ENCODE measurements around the gene DTD1. TPM values are rescaled to one million over a fixed set of nuclear protein-coding genes. Genes with fewer than 3 reads are reported as not detected.

Gene DTD1
- total and polyA plus RNA-seq, 2 of the 13 experiments (the other 11 are each of a cell fraction or from before 2014, with no cell fraction given) = 41.2 to 79.3 TPM

- TF ChIP-seq AKNA (CRISPR knock-in tag; IDR thresholded peaks at IDR 0.05; ENCODE audit: borderline replicate concordance) = no peak
- no peak for TF ChIP-seq GZF1 (CRISPR knock-in tag; IDR thresholded peaks at IDR 0.05)
- no peak for TF ChIP-seq HMGA1 (CRISPR knock-in tag; conservative IDR thresholded peaks at IDR 0.05)
- TF ChIP-seq ELF4 (CRISPR knock-in tag; IDR thresholded peaks at IDR 0.05; ENCODE audit: borderline replicate concordance) = no peak
- no peak for TF ChIP-seq ZNF496 (CRISPR knock-in tag; IDR thresholded peaks at IDR 0.05; ENCODE audit: insufficient replicate concordance)
- TF ChIP-seq KIAA2018 (CRISPR knock-in tag; IDR thresholded peaks at IDR 0.05; ENCODE audit: borderline replicate concordance) = no peak
- TF ChIP-seq RAD21 (CRISPR knock-in tag; IDR thresholded peaks at IDR 0.05) = no peak
- no peak for TF ChIP-seq ZNF740 (CRISPR knock-in tag; IDR thresholded peaks at IDR 0.05)
Observed at GRCh38 chr20:18705910-18706309, 118.1 kb downstream of the DTD1 start (continued).
